ENCODE results near the gene NEURL1.

DNA sequence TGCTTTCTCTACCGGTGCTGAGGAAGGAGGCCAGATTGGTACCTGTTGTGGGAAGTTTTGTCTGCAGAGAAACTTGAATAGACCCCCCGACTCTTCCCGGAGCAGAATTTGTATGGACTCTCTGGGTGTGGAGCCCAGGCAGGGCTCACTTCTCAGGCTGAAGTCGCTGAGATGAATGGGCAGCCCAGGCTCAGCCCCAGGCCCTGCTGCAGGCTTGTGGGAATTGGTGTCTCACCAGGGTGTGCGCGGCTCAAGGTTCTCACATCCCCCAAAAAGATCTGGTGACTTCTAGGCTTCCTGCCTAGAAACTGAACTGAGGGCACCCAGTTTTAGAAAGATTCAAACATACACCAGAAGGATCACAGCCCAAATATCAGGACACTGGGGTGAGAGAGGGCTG is 103.5 kb downstream of the NEURL1 start:
- TF ChIP-seq, protein P1, sequence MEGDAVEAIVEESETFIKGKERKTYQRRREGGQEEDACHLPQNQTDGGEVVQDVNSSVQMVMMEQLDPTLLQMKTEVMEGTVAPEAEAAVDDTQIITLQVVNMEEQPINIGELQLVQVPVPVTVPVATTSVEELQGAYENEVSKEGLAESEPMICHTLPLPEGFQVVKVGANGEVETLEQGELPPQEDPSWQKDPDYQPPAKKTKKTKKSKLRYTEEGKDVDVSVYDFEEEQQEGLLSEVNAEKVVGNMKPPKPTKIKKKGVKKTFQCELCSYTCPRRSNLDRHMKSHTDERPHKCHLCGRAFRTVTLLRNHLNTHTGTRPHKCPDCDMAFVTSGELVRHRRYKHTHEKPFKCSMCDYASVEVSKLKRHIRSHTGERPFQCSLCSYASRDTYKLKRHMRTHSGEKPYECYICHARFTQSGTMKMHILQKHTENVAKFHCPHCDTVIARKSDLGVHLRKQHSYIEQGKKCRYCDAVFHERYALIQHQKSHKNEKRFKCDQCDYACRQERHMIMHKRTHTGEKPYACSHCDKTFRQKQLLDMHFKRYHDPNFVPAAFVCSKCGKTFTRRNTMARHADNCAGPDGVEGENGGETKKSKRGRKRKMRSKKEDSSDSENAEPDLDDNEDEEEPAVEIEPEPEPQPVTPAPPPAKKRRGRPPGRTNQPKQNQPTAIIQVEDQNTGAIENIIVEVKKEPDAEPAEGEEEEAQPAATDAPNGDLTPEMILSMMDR (IDR thresholded peaks at IDR 0.05; ENCODE audit: poor library complexity): no peak
- TF ChIP-seq EZH2 (IDR thresholded peaks at IDR 0.05; ENCODE audit: borderline replicate concordance): no peak
- no peak for TF ChIP-seq EZH2phosphoT487 (IDR thresholded peaks at IDR 0.05; ENCODE audit: low read depth, severe bottlenecking, unreplicated experiment)

All from hepatocyte (in vitro differentiated cells).